Type B pancreatic cell (in vitro differentiated cells): Measurements from ENCODE around the gene PEX5L. TPM values are rescaled to one million over a fixed set of nuclear protein-coding genes. Genes with fewer than 3 reads are reported as not detected.

Experiments
- DNase-seq: peaks from one replicate; pipeline ENCODE4 v3.0.0; 2021; ENCODE audit warnings: mixed read lengths; ENCODE audit not compliant: unreplicated experiment; ENCODE audit errors: extremely low spot score
- H3K27ac Mint-ChIP-seq: 2 replicates; pipeline ENCODE4 v1.8.0; 2021; ENCODE audit warnings: mild to moderate bottlenecking, mixed read lengths
- H3K27me3 Mint-ChIP-seq: 2 replicates; pipeline ENCODE4 v1.8.0; 2021; ENCODE audit warnings: mixed read lengths
- H3K36me3 Mint-ChIP-seq: 2 replicates; pipeline ENCODE4 v1.8.0; 2021; ENCODE audit warnings: mixed read lengths
- H3K4me1 Mint-ChIP-seq: one replicate; pipeline ENCODE4 v1.8.0; 2021; ENCODE audit warnings: mixed read lengths; ENCODE audit not compliant: unreplicated experiment
- H3K4me3 Mint-ChIP-seq: 2 replicates; pipeline ENCODE4 v1.8.0; 2021; ENCODE audit warnings: mild to moderate bottlenecking, mixed read lengths
- H3K9me3 Mint-ChIP-seq: 2 replicates; pipeline ENCODE4 v1.8.0; 2021; ENCODE audit warnings: mixed read lengths
- total RNA-seq: library from RNA; stranded (reverse); gene quantifications from 2 replicates; pipeline ENCODE4 v1.2.1, GENCODE V29; 2021; ENCODE audit warnings: low replicate concordance
- TF ChIP-seq, protein P1 (sequence below): fragments of 200-600 bp; sonication (generic); conservative IDR thresholded peaks from 2 replicates; pipeline ENCODE4 v1.5.0; 2021; ENCODE audit warnings: antibody characterized with exemption, mild to moderate bottlenecking

The PEX5L gene
- total RNA-seq, 1 donor from 2014 or later = 1.1 TPM

DNA sequence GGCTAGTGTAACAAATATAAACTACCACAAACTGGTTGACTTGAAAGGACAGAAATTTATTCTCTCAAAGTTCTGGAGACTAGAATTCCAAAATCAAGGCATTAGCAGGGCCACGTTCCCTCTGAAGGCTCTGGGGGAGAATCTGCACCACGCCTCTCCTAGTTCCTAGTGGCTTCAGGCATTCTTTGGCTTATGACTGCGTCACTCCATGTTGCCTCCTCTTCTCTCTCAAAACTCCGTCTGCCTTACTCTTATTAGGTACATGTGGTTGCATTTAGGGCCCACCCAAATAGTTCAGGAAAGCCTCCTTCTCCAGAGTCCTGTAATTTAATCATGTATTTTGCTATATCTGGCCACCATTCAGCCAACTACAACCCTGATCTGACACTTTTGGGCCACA lies 174.8 kb downstream of the PEX5L start:
- Mint-ChIP-seq H3K9me3 (peaks cover 4% of the 10 kb centered on the region), H3K4me3 (no peak overlapping the region)
- TF ChIP-seq, protein P1, sequence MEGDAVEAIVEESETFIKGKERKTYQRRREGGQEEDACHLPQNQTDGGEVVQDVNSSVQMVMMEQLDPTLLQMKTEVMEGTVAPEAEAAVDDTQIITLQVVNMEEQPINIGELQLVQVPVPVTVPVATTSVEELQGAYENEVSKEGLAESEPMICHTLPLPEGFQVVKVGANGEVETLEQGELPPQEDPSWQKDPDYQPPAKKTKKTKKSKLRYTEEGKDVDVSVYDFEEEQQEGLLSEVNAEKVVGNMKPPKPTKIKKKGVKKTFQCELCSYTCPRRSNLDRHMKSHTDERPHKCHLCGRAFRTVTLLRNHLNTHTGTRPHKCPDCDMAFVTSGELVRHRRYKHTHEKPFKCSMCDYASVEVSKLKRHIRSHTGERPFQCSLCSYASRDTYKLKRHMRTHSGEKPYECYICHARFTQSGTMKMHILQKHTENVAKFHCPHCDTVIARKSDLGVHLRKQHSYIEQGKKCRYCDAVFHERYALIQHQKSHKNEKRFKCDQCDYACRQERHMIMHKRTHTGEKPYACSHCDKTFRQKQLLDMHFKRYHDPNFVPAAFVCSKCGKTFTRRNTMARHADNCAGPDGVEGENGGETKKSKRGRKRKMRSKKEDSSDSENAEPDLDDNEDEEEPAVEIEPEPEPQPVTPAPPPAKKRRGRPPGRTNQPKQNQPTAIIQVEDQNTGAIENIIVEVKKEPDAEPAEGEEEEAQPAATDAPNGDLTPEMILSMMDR = no peak

DNA sequence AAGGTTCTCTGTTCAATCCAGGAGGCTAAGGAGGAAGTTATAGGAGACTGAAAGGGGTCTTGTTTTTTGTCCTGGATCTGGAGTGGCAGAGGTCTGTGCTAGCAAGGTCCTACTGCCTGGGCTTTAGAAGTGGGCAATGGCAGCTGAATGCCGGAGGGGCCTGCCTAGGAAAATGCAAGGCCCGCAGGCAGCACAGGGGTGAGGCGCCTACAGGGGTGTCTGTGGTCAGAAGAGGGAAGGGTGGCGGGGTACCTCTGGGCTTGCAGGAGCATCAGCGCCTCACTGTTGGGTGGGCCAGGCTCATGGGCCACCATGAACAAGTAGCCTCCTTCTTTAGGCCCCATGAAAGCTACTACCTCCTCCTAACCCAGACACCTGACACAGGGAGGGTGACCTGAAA lies 175.4 kb downstream of the PEX5L start:
- DNase-seq = no peak
- H3K4me3 Mint-ChIP-seq = no peak overlapping the region
- TF ChIP-seq, protein P1 = no peak
- no peaks in the 10 kb centered on the region for H3K27me3 Mint-ChIP-seq
- no peaks in the 10 kb centered on the region for H3K36me3 Mint-ChIP-seq
- H3K4me1 Mint-ChIP-seq = peaks cover 6% of the 10 kb centered on the region
- H3K9me3 Mint-ChIP-seq = peaks cover 4% of the 10 kb centered on the region
- no peak overlapping the region for H3K27ac Mint-ChIP-seq

More for the DNA sequence above, 174.8 kb downstream of the PEX5L start:
- H3K27ac Mint-ChIP-seq = no peak overlapping the region
- H3K27me3 Mint-ChIP-seq = no peaks in the 10 kb centered on the region
- H3K4me1 Mint-ChIP-seq = peaks cover 6% of the 10 kb centered on the region
- no peaks in the 10 kb centered on the region for H3K36me3 Mint-ChIP-seq
- DNase-seq = no peak

DNA sequence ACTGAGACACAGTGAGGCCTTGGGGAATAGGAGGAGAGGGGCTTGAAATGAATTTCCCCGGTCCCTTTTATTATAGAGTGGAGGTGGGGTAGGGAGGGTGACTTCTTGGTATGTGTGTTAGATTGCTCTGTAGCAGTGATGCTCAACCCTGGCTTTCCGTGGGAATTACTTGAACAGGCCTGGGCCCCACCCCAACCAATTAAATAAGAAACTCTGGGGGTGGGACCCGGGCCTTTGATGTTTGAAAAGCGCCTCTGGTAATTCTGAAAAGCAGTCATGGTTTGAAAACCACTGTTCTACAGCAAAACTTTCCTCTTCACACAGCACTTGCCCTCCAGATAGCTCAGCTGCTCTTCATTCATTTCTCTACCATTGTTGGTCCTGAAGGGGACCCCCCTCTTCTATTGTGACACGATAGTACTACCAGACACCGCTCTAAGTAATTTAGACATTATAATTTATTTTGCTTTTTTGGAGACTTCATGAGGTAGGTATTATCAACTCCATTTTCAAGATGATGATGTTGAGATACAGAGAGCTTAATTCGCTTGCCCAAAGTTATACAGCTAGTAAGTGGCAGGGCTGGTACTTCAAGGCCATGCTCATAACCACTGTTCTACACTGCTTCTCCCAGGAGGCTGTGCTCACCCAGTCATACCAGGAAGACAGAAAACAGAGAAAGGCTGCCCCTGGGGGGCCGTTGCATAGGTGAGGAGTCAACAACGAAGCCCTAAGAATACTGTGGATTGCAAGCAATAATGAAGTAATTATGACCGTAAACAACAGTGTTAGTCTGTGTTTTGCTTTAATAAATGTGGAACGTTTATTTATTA lies 176.2 kb downstream of the PEX5L start:
- H3K4me1 Mint-ChIP-seq = no peaks in the 10 kb centered on the region
- TF ChIP-seq, protein P1 = no peak
- H3K27me3 Mint-ChIP-seq = no peaks in the 10 kb centered on the region
- H3K9me3 Mint-ChIP-seq = peaks cover 4% of the 10 kb centered on the region
- no peak overlapping the region for H3K27ac Mint-ChIP-seq
- DNase-seq = no peak
- no peak overlapping the region for H3K4me3 Mint-ChIP-seq
- H3K36me3 Mint-ChIP-seq = no peaks in the 10 kb centered on the region

DNA sequence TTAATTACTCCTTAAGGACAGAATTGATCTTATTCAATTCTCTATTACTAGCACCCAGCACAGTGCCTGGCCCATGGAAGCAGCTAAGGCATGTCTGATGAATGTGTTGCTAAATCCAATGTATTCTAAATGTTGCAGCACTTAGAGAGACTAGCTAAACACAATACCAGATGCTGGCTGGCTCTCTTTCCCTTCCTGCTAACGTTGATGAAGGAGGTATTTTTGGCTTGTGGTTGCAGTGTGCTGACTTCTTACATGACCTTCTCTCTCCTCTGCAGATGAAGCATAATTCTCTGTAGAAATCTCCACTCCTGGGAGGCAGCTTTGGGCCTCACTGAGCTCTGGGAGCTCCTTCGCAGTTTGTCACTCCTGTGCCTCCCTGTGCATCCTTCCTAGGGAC lies 183.6 kb downstream of the PEX5L start:
- Mint-ChIP-seq H3K27ac (no peak overlapping the region), H3K4me1 (no peaks in the 10 kb centered on the region), H3K36me3 (no peaks in the 10 kb centered on the region), H3K4me3 (no peak overlapping the region), H3K27me3 (no peaks in the 10 kb centered on the region), H3K9me3 (peaks cover 6% of the 10 kb centered on the region)
- no peak for DNase-seq
- TF ChIP-seq, protein P1 = no peak

DNA sequence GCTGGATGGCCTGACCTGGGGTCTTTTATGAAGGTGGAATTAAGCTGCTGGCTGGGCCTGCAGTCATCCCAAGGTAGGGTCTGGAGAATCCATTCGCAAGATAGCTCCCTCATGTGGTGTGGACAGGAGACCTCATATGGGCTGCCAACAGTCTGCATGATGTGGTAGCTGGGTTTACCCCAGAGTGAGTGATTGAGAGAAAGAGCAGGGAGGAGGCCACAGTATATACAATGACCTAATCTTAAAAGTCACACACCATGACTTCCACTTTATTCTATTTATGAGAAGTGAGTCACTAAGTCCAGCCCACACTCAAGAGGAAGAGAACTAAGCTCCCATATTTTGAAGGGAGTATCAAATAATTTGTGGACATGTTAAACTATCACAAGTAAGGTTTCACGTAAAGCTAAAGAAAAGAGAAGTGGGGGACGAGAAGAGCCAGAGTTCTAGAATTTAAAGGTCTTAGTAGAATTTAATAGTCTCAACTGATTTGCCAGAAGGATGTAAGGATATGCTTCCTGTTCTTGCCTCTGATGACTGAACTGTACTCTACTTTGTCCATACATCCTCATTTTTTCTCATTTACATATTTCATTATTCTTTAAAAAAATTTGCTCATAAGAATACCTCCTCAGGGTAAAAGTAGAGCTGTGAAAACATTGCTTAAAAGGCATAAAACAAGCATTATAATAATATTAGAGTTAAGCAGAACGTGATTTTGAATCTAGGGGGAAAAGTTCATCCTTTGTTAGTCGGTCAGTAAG lies 184.4 kb downstream of the PEX5L start:
- H3K4me3 Mint-ChIP-seq = no peak overlapping the region
- TF ChIP-seq, protein P1 = no peak
- no peaks in the 10 kb centered on the region for H3K36me3 Mint-ChIP-seq
- no peak overlapping the region for H3K27ac Mint-ChIP-seq
- no peak for DNase-seq
- no peaks in the 10 kb centered on the region for H3K4me1 Mint-ChIP-seq
- H3K9me3 Mint-ChIP-seq = peaks cover 6% of the 10 kb centered on the region
- H3K27me3 Mint-ChIP-seq = no peaks in the 10 kb centered on the region
